PC-3 (cell line): Measurements from ENCODE around the gene SLC7A4.

Experiments used
- CTCF ChIP-seq: fragments of 300-600 bp; sonication (generic); conservative IDR thresholded peaks from 2 replicates; pipeline ENCODE4 v1.5.1; 2017; ENCODE audit warnings: antibody characterized with exemption, low read depth, mild to moderate bottlenecking, low read length
- EZH2 ChIP-seq: fragments of 300-600 bp; sonication (generic); IDR thresholded peaks from one replicate; pipeline ENCODE4 v1.6.1; 2017; ENCODE audit warnings: antibody characterized with exemption, mild to moderate bottlenecking, low read length; ENCODE audit not compliant: unreplicated experiment

GRCh38 chr22:21077884-21078508 is 45.6 kb upstream of the SLC7A4 start:
- no peak for TF ChIP-seq CTCF
- no peak for TF ChIP-seq EZH2
